Prostate gland (tissue), 1 donor: ENCODE measurements around the gene DENND4B.

ENCODE experiments used
- POLR2A ChIP-seq: fragments of 450-650 bp; IDR thresholded peaks from one replicate; pipeline ENCODE4 v1.6.1; 2016; ENCODE audit warnings: antibody characterized with exemption, mild to moderate bottlenecking
- POLR2AphosphoS5 ChIP-seq: sonication (generic); formaldehyde crosslinking; IDR thresholded peaks from one replicate; pipeline ENCODE4 v1.6.1; 2017; ENCODE audit warnings: antibody characterized with exemption

DNA sequence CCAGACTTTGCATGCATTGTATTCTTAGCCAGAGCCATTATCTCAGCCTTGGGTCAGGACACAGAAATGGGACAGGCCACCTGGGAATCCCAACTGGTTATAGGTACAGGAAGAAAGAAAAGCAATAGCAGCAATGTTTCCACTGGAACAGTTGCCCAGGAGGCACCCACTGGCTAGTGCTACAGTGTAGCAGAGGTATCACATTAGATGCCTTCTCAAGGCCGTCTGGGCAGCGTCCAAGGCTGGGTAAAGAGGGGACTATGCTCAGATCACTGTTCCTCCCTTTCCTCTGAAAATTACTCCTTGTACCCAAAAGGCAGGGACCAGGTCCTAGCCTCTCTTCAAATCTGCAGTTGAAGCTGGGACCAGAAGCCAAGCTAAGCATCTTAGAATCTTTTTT is 23.8 kb upstream of the DENND4B start:
- TF ChIP-seq POLR2AphosphoS5, result no peak
- TF ChIP-seq POLR2A, result no peak
